Renal cortex interstitium (tissue), 11 donors: Measurements from ENCODE around the gene RNF43. TPM values are rescaled to one million over a fixed set of nuclear protein-coding genes. Genes with fewer than 3 reads are reported as not detected.
"Not testable (repeated sequence)": the region's sequence is repeated elsewhere in the genome, so short reads cannot be mapped to it uniquely, and the experiment has no call there.

Experiments
- DNase-seq, 11 donors: peaks; one replicate each; pipeline ENCODE4 v3.0.0-alpha.2; 2013; ENCODE audit warnings: low read depth in 9 of 11, low spot score in 4 of 11; ENCODE audit errors: extremely low read depth in 1 of 11
- polyA plus RNA-seq, 3 donors: library from polyadenylated mRNA; unstranded; fragments of 120-200 nt; gene quantifications; one replicate each; pipeline ENCODE4 v1.2.1, GENCODE V29; 2013; ENCODE audit not compliant: insufficient read length in 3 of 3

The RNF43 gene
- polyA plus RNA-seq, 3 donors = 8.9 to 16.0 (median 13.6) TPM

GRCh38 chr17:58412961-58413586 lies 4.3 kb downstream of the RNF43 start:
- no peak for DNase-seq

- no peak for DNase-seq
Measured at GRCh38 chr17:58412064-58412703, 5.2 kb downstream of the RNF43 start.

GRCh38 chr17:58411408-58411894 lies 5.9 kb downstream of the RNF43 start:
- DNase-seq = no peak

- no peak for DNase-seq
Measured at GRCh38 chr17:58410714-58411407, 6.5 kb downstream of the RNF43 start.

GRCh38 chr17:58409432-58409831 lies 7.9 kb downstream of the RNF43 start:
- no peak for DNase-seq

- DNase-seq = no peak
Measured at GRCh38 chr17:58403311-58403710, 14.0 kb downstream of the RNF43 start.

- DNase-seq = no peak
Measured at GRCh38 chr17:58402679-58403078, 14.7 kb downstream of the RNF43 start.

- DNase-seq = no peak
Measured at GRCh38 chr17:58402047-58402446, 15.3 kb downstream of the RNF43 start.

GRCh38 chr17:58401287-58401686 lies 16.0 kb downstream of the RNF43 start:
- DNase-seq = no peak

- DNase-seq = no peak
Measured at GRCh38 chr17:58400826-58401225, 16.5 kb downstream of the RNF43 start.

GRCh38 chr17:58399974-58400373 lies 17.4 kb downstream of the RNF43 start:
- DNase-seq = no peak

GRCh38 chr17:58398574-58399266 lies 18.6 kb downstream of the RNF43 start:
- no peak for DNase-seq

- not testable (repeated sequence) for DNase-seq
Measured at GRCh38 chr17:58397421-58397820, 19.9 kb downstream of the RNF43 start.

GRCh38 chr17:58396173-58396572 lies 21.2 kb downstream of the RNF43 start:
- DNase-seq = no peak

GRCh38 chr17:58394534-58395223 lies 22.7 kb downstream of the RNF43 start:
- DNase-seq = no peak

- DNase-seq = peak; percentile 72 to 93 (median 77)
Measured at GRCh38 chr17:58391302-58391984, 25.9 kb downstream of the RNF43 start.

- no peak for DNase-seq
Measured at GRCh38 chr17:58390884-58391283, 26.4 kb downstream of the RNF43 start.

GRCh38 chr17:58388302-58389190 lies 28.8 kb downstream of the RNF43 start:
- no peak for DNase-seq
